ENCODE measurements around the gene BLID. TPM values are rescaled to one million over a fixed set of nuclear protein-coding genes. Genes with fewer than 3 reads are reported as not detected.

The BLID gene
- total and polyA plus RNA-seq, 2 of the 8 experiments (the other 6 are each of a cell fraction or from before 2014, with no cell fraction given), result not detected

DNA sequence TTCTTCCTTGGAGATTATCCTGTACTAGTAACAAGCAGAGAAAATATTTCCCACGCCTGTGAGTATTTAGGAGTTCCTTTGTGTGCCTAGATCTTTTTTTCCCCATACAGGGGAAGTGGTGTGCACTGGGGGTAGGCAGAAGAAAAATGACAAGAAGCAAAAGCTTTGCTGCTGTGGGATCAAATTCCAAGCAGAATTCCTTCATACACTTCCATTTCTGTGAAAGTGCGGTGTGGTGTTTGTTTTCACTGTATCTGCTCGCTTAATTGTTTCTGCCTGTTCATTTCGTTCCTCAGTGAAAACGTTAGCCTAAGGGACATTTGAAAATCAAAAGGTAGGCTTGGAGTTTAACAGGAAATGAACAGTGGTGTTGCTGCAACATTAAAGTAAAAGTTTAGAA, 47.9 kb downstream of the BLID start:
- H2BK5ac ChIP-seq (ENCODE audit: low read depth, low read length), result no peak overlapping the region
- no peaks in the 10 kb centered on the region for H3K79me2 ChIP-seq (ENCODE audit: control insufficient read depth in 1 of 2, insufficient read depth in 2 of 2, low read length in 2 of 2)
- no peaks in the 10 kb centered on the region for H3K27me3 ChIP-seq (replicated peaks in 1 of 4; ENCODE audit: control insufficient read depth in 3 of 4, extremely low read depth in 1 of 4, insufficient read depth in 3 of 4, low read length in 3 of 4)
- no peak overlapping the region for H3K23ac ChIP-seq (ENCODE audit: insufficient read length)
- H3K14ac ChIP-seq (ENCODE audit: insufficient read length), result no peak overlapping the region
- no peak overlapping the region for H4K5ac ChIP-seq (ENCODE audit: insufficient read length, low read depth, low read length)
- no peak overlapping the region for H2BK12ac ChIP-seq (ENCODE audit: low read depth, low read length)
- no peak for DNase-seq (ENCODE audit: low read depth in 1 of 2, low spot score in 2 of 2)
- no peak overlapping the region for H3K4me2 ChIP-seq (ENCODE audit: insufficient read depth in 1 of 2, low read depth in 2 of 2, low read length in 2 of 2)
- H2AK5ac ChIP-seq (ENCODE audit: low read depth, low read length), result no peak overlapping the region
- peak overlapping the region; percentile 2; the same call in 1 of the 2 replicates for H2AFZ ChIP-seq (ENCODE audit: low read length)
- H3K27ac ChIP-seq (ENCODE audit: low read depth, low read length), result no peak overlapping the region
- WGBS, 2 experiments (ENCODE audit: extremely low coverage in 1 of 2, insufficient coverage in 1 of 2, insufficient read length in 1 of 2, insufficient replicate concordance in 2 of 2, low coverage in 1 of 2, low lambda C conversion rate in 2 of 2, missing lambda C conversion rate in 1 of 2), result 75% methylated on average over 5 of the region's 5 CpGs; no CpG with 5 or more reads in 1 of the 2 experiments
- H2BK20ac ChIP-seq (ENCODE audit: low read length), result no peak overlapping the region
- H3K4me3 ChIP-seq (ENCODE audit: extremely low read depth in 1 of 4, insufficient read depth in 2 of 4, low read depth in 3 of 4, low read length in 4 of 4), result no peak overlapping the region
- ChIA-PET CTCF (ENCODE audit: partially characterized antibody) (interaction anchor here (0.6 to 1.9 kb wide), 3 partner anchors 34 to 413 kb away, joined by 3 to 5 read pairs (median 4); no protein-coding TSS in a partner anchor), POLR2A (ENCODE audit: partially characterized antibody) (no interaction called here)
- H3K18ac ChIP-seq (ENCODE audit: extremely low read depth, low read length), result no peak overlapping the region
- no peak for FAIRE-seq
- no peak for TF ChIP-seq SRF (IDR thresholded peaks at IDR 0.05; ENCODE audit: low read depth, low read length)
- no peak for TF ChIP-seq PHF8 (conservative IDR thresholded peaks at IDR 0.05; ENCODE audit: low read depth, low read length)
- H3K4me1 ChIP-seq (replicated peaks in 1 of 4; ENCODE audit: control insufficient read depth in 3 of 4, insufficient read depth in 4 of 4, low read length in 3 of 4), result 0 out of 7 replicates have a peak, but pooled peaks cover 0 to 2% (median 0%) of the 10 kb centered on the region in 4 experiments
- H3K23me2 ChIP-seq (ENCODE audit: low read depth, low read length), result no peaks in the 10 kb centered on the region
- no peak overlapping the region for H3K9ac ChIP-seq (replicated peaks in 1 of 4; ENCODE audit: extremely low read depth in 1 of 4, low read depth in 3 of 4, low read length in 3 of 4)
- H4K20me1 ChIP-seq (replicated peaks in 1 of 2; ENCODE audit: control insufficient read depth in 1 of 2, insufficient read depth in 2 of 2, low read length in 2 of 2), result no peaks in the 10 kb centered on the region
- H2BK120ac ChIP-seq (replicated peaks; ENCODE audit: low read depth, low read length), result no peak overlapping the region
- no peak overlapping the region for H3K56ac ChIP-seq (replicated peaks; ENCODE audit: insufficient read length, low read depth, low read length)
- H3K9me3 ChIP-seq (ENCODE audit: insufficient read depth in 2 of 2, low read depth in 1 of 2, low read length in 1 of 2), result peaks cover 0 to 2% of the 10 kb centered on the region in 2 experiments; a peak in 1 of 4 replicates
- H3K79me1 ChIP-seq (ENCODE audit: low read depth, low read length), result no peaks in the 10 kb centered on the region
- no peak overlapping the region for H4K91ac ChIP-seq (replicated peaks; ENCODE audit: insufficient read length, low read length)
- no peak overlapping the region for H3K4ac ChIP-seq (replicated peaks; ENCODE audit: insufficient read length, low read depth, low read length)
- H2BK15ac ChIP-seq (ENCODE audit: low read length), result no peak overlapping the region
- no peak overlapping the region for H4K8ac ChIP-seq (ENCODE audit: extremely low read depth, insufficient read depth, low read length)
- H3K36me3 ChIP-seq (ENCODE audit: control insufficient read depth in 2 of 4, insufficient read depth in 4 of 4, low read length in 3 of 4), result no peaks in the 10 kb centered on the region

MicroRNA genes within 50 kb of the gene (microRNA counts, 767-probe panel; counts per million panel counts)
- microRNA hsa-let-7a-5p, result 8,456 counts per million, percentile 98 among the panel's probes with 10 or more counts
- microRNA hsa-miR-100-5p, result 879 counts per million, percentile 95 among the panel's probes with 10 or more counts
- microRNA hsa-miR-125b-5p, result 879 counts per million, percentile 95 among the panel's probes with 10 or more counts

Small RNA genes lying within 50 kb of the gene (microRNA-seq; reads per million reads assigned to microRNA genes)
- gene MIR100 (ENCODE audit: borderline microRNAs expressed in 2 of 2, borderline number of aligned reads in 2 of 2, borderline replicate concordance in 1 of 2) (63.2 to 98.7 reads per million in 2 experiments), gene MIR125B1 (ENCODE audit: borderline microRNAs expressed in 2 of 2, borderline number of aligned reads in 2 of 2, borderline replicate concordance in 1 of 2) (2.8 to 6.1 reads per million in 2 experiments), gene MIRLET7A2 (ENCODE audit: borderline microRNAs expressed in 2 of 2, borderline number of aligned reads in 2 of 2, borderline replicate concordance in 1 of 2) (4.3 to 9.4 reads per million in 2 experiments)

Small RNA genes lying within 50 kb of the gene (small RNA-seq; reads per million reads assigned to genes)
- gene MIR100 (ENCODE audit: insufficient read depth) (152 reads per million, percentile 98 among the genes with 10 or more reads in this experiment), gene MIR125B1 (ENCODE audit: insufficient read depth) (29.0 reads per million, percentile 94 among the genes with 10 or more reads in this experiment), gene MIRLET7A2 (ENCODE audit: insufficient read depth) (4.6 reads per million, percentile 58 among the genes with 10 or more reads in this experiment)
